ENCODE data around the gene HIVEP1.

DNA sequence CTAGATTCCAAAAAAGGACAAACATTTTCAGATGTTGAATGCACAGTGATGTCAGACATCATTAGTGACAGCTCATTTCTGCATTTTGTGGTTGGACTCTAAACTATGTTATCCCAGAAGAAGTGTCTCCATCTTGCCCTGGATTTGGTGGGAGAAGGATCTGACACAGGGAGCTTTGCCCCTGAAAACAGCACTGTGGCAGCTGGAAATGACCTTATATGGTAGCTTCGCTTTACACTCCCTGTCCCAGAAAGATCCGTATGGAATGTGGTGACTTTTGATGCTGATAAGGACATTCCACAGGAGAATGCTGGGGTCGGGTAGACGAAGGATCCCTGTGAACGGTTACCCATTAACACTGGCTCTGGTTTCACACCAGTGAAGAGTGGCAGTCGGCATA, 190.9 kb downstream of the HIVEP1 start:
- TF ChIP-seq BHLHE40 (IDR thresholded peaks at IDR 0.05; ENCODE audit: borderline replicate concordance) = no peak
- TF ChIP-seq SP1 (IDR thresholded peaks at IDR 0.05) = no peak
- TF ChIP-seq ARNT (IDR thresholded peaks at IDR 0.05) = no peak
- TF ChIP-seq NFRKB (IDR thresholded peaks at IDR 0.05) = no peak
- TF ChIP-seq SUZ12 (IDR thresholded peaks at IDR 0.05) = no peak
- TF ChIP-seq FOXA1 (IDR thresholded peaks at IDR 0.05) = no peak
- TF ChIP-seq LEF1 (IDR thresholded peaks at IDR 0.05; ENCODE audit: borderline replicate concordance) = no peak
- TF ChIP-seq FOXK2 (IDR thresholded peaks at IDR 0.05) = no peak
- no peak for TF ChIP-seq ELF4 (IDR thresholded peaks at IDR 0.05)
